Stimulated activated CD8-positive, alpha-beta memory T cell treated with anti-CD3 and anti-CD28 coated beads, Interleukin-2, amount 100 ng/mL, for 48 hours (primary cell): ENCODE results near the gene FGF5.
"Not testable (repeated sequence)": the region's sequence is repeated elsewhere in the genome, so short reads cannot be mapped to it uniquely, and the experiment has no call there.

ENCODE experiments used
- DNase-seq, 2 donors: peaks; one replicate each; pipeline ENCODE4 v3.0.0-alpha.2; 2020; ENCODE audit warnings: low read depth in 2 of 2

FGF5 gene

DNA sequence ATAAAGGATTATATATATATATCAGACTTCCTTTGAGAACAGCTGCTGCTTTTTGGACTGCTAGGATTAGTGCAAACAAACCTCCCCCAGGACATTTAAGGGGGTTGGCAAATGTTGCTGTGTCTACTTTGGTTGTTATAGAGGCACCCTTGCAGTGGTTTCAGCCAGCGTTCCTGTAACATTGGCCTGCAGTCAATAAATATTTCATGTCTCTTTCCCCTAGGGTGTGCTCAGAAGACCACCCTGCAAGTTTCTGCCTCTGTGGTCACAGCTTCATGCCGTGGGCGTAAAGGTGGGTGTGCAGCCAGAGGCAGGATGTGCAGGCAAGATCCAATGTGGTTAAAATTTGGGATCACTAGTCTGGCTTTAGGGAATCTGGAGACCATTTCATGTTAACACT lies 28.9 kb downstream of the FGF5 start:
- DNase-seq = no peak

DNA sequence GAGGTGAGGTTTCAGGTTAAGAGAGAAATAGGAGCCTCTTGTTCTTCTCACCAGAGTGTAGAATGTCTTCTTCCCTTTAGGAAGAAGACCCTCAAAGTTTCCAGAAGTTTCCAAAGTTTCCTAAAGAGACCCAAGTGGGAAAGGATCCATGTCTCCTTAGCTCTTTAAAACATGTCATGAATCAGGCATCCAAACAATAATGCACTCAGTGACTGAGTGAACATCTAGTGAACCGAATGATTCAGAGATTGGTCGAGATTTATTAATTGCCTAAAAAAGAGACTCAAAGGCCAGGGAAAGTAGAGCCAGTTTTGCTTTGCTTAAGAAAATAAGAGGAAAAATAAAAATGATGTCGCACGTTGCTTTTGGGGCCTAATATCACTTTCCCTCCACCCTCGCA lies 29.4 kb downstream of the FGF5 start:
- DNase-seq = no peak

DNA sequence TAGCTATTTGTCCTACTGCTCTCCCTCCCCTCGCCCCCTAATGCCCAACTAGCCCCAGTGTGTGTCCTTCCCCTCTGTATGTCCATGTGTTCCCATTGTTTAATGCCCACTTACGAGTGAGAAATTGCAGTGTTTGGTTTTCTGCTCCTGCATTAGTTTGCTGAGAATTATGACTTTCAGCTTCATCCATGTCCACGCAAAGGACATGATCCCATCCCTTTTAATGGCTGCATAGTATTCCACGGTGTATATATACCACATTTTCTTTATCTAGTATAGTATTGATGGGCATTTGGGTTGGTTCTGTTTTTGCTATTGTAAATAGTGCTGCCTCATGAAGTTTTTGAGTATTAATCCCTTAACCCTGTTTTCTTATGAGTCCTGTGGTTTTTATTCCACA lies 35.4 kb downstream of the FGF5 start:
- no peak for DNase-seq

DNA sequence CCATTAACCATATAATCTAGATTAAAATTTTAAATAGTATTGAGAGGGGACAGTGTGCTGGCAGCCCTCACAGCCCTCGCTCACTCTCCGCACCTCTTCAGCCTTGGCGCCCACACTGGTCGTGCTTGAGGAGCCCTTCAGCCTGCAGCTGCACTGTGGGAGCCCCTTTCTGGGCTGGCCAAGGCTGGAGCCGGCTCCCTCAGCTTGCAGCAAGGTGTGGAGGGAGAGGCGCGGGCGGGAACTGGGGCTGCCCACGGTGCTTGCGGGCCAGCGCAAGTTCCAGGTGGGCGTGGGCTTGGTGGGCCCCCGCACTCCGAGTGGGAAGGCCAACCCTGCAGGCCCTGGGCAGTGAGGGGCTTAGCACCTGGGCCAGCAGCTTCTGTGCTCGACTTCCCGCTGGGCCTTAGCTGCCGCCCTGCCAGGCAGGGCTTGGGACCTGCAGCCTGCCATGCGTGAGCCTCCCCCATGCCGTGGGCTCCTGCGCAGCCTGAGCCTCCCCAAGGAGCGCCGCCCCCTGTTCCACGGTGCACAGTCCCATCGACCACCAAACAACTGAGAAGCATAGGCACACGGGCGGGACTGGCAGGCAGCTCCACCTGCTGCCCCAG lies 36.3 kb downstream of the FGF5 start:
- DNase-seq = no peak

DNA sequence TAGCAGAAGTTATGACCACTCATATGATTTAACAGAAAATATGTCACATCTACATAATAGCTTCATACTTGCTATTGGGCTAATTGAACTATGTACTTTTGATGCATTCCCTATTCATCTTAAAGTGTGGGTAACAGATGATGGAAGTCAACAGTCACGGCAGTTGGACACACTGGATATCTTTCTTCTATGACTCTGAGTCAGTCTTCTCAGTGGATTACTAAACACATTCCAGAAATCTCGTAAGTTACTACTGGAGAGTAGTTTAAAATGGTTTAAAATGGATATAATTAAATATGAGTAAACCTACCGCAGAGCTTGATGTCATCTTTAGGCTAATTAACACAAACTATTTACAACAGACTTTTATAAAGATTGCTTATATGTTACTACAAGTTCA lies 39.0 kb downstream of the FGF5 start:
- no peak for DNase-seq

DNA sequence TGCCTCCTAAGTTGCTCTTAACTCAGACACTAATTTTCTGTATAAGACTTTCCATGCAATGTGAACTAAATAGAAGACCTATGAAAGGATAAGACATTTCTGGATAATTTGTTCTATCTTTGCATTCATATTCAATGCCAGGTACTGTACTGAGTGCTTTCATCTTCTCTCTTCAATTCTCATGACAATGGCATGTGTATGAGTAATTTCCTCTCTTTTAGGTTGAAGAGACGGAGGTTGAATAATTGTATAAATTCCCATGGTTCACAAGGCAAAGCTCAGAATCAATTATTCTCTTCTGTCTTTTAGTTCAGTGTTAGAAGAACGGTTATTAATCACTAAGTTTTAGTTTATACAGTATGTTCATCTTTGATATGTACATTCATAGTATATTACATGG lies 39.8 kb downstream of the FGF5 start:
- no peak for DNase-seq

DNA sequence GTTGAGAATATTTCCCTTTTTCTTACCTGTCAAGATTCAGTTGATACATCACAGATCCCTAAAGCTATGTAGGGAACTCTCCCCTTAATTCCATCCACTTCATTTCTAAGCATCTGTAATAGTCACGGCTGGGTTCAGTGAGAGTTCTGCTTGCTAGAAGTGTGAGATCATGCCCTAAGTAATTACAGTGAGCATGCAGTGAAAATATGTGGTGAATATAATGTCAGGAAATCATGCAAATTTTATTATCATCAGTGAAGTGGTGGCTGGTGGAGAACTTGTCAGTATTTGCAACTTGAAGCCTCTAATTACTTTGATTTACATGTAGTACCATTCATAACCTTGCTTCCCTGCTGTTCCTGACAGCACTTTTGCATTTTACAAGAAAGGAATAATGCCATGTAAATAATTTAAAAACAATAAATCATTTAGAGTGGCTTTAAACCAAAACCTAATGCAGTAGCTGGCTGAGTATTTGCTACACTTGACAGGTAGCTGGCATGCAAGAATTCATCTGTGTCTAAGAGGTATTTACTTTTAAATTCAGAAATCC lies 40.8 kb downstream of the FGF5 start:
- no peak for DNase-seq

DNA sequence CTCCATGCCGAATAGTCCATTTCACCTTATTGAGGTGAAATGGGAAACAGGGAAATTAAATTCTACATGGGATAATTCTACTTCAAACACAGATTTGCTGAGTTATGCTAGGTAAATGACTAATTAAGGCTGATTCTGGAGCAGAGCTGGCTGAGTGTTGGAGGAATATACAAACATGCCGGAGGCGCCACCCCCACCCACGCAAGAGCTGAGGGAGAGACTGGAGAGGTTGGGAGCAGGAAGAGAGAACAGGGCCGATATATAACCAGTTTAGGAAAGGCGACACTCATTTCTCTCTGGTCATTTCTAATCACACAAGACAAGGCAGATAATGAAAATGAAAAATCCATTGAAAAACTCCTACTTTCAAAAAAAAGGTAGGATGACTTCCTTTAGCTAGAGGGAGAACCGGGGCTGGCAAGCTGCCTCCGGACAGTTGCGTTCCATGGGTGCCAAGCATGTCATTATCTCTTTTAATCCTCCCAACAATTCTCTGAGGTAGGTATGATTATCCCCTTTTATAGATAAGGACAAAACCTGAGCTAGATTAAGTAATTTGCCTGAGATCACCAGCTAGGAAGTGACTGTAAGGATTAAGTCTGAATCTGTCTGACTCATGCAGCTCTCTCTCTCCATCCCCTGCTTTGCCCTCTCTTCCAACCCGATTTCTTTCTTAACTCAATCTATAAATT lies 41.5 kb downstream of the FGF5 start:
- no peak for DNase-seq

DNA sequence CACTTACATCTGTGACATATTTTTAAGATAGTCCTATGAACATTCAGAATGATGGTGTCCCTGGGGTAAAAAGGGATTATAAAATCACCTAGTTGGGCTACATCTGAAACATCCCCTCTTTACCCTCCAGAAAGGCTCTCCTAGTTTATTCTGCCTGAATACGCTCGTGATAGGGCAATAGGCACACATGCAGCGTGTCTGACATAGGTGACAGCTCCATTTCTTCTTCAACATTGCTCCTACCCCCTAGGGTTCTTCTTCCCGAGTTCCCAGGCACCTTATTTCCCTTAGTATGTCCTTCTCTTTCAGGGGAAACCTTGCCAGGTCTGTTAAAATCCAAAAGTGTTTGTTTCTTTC lies 42.0 kb downstream of the FGF5 start:
- DNase-seq = no peak

DNA sequence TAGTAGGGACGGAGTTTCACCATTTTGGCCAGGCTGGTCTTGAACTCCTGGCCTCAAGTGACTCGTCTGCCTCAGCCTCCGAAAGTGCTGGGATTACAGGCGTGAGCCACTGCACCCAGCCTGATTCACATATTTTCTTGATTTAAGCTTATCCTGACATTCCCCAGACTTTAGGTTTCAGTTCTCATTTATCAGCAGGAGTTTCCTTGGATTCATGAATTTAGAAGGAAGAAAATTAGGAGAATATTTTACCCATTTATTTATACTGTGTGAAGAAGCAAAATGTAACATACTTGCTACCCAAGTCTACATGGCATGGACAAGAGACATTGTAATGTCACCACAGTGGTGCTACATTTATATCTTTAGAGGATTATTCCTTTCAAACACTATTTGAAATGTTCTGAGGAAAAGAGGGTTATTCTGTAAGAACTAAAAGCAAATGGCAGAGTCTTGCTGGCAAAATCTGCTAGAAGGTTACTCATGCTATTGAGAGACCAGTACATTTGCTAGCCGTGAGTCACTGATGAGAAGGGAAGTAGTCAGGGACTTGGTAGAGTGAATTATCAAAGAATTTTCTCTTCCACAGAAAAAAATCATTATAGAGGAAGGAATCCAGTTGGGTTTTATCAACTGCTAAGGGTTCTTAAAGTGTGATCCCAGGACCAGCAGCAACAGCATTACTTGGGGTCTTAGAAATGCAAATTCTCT lies 43.0 kb downstream of the FGF5 start:
- no peak for DNase-seq

DNA sequence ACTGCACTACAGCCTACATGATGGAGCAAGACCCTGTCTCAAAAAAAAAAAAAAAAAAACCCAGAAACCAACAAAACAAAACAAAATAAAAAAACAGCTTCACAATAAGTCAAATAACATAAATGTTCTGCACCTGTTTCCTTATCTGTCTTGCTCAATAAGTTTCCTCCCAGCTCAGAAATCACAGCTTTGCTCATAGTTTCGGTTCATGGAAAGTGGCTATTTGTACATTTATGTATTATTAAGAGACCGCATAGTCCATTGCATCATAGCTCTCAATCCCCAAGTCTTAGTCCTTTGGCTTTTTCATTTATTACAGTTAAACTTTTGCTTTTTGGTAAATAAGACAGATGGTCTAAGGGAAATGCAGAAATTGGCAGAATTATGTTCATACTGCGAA lies 44.7 kb downstream of the FGF5 start:
- DNase-seq = no peak

DNA sequence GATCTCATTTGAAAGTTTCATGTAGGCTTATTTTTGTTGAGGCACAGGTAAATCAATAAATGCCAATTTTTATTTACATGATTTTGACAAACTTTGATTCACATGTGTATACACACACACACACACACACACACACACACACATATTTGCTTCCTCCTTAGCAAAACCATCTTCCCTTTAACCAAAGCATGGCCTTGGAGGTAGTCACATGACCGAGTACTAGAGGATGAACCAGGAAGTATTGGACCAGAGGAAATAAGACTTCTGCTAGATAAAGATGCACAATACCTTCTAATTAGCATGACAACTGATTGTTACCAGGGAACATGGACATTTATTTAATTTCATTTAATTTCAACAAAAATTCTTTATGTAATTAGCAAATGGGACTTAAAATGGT lies 45.7 kb downstream of the FGF5 start:
- DNase-seq = no peak

DNA sequence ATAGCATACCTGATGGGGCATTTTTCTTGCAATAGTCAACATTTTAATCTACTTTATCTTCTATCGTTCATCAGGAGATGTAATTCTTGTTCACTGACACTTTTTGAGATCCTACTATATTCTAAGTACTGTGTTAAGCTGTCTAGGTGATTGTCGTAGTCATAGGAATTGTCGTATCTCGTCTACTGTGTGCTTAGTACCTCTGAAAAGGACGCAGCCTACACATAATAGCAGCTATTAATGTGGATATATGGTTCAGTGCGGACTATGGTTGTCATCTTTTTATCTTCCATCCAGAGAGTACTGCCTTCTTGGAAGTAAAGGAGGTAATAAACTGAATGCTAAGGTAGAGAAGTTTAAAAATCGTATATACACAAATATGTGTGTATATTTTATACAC lies 47.2 kb downstream of the FGF5 start:
- DNase-seq = no peak

DNA sequence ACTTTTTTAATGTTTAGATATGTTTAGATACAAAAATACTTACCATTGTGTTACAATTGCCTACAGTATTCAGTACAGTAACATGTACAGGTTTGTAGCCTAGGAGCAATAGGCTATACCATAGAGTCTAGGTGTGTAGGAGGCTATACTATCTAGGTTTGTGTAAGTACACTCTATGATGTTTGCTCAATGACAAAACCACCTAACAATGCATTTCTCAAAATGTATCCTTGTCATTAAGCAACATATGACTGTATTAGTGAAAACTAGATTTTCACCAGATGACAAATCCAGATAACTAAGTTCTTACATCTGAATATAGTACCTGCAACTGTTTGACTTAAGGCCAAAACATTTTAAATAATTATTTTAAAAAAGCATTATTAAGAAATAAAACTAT lies 49.4 kb downstream of the FGF5 start:
- not testable (repeated sequence) for DNase-seq

DNA sequence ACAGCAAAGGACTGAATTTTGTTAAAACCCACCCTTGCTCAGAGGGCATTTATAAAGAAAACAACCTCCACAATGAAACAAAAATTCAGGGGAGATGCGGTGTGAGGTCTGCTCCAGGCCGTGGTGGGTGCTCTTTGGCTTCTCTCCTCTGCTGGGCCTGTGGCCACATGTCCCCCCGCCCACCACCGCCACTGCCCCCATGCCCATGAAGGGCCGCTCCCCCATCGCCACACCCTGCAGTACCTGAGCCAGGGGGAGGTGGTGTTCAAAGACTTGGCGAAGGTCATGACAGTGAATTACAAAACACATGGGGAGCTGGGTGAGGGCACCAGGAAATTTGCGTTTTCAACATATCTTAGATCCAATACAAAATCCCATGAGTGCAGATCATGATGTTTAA lies 54.9 kb downstream of the FGF5 start:
- no peak for DNase-seq

DNA sequence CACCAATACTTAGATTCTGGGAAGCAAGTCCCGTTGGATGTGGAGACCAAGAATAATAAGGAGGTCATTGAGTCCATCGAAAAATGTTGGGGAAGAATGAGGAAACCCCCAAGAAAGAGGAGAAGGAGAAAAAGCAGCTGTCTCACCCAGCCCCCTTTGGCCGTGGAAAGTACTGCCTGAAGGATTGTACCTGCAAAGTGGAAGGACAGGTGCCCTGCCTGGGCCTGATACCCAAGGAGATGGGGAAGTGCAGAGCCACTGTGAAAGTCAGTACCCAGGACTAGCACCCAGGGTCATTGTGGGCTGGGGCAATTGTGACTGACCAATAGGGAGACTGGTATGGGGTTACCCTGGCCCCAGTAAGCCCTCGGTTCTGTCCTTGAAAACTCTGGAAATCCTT lies 55.3 kb downstream of the FGF5 start:
- no peak for DNase-seq

DNA sequence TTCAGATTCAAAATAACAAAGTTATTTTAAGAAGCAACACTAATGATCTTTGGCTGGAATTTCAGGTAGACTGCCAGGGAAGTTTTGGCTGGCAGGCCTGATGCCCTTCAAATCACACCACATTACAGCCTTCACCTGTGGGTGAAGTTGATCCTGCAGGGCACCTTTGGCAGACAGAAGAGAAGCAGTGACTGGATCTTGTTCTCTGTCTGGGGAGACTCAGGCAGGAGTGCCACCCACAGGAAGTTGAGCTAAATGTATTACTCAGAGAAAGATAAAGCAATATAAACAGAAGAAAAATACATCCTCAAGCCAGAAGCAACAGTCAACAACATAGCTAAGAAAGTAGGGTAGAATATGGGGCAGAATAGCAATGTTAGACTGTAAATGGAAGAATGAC lies 56.3 kb downstream of the FGF5 start:
- DNase-seq = no peak

DNA sequence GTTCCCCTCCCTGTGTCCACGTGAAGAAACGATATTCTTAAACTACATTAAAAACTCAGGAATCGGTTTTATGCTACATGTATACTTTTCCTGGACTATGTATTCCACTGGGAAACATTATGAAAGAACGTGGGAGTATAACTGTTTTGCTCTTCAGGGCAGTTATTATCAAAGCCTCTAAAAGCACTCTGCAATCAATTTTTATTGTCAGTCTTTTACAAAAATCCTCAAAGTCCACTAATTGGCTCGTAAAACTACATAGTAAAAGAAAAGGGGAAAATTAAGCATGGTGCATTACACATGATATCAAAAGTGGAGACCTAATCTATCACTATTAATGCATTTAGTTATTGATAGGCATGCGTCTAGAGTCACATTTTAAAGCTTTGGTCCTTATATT lies 57.7 kb downstream of the FGF5 start:
- DNase-seq = no peak

DNA sequence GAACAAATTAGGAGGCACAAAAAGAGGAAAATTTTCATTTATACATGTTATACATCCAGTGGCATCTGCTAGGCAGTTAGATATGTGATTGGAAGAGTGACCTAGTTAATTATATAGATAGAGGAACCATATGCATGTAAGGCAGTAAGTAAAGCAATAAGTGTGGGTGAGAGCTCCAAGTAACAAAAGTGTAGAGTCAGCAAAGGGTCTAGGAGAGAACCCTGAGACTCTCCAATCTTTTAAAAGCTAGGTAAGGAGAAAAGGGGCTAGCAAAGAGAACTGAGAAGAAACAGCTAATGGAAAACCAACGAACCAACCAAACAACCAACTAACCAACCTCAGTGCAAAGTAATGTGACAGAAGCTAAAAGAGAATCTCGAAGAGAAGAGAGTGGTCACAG lies 65.2 kb downstream of the FGF5 start:
- no peak for DNase-seq

DNA sequence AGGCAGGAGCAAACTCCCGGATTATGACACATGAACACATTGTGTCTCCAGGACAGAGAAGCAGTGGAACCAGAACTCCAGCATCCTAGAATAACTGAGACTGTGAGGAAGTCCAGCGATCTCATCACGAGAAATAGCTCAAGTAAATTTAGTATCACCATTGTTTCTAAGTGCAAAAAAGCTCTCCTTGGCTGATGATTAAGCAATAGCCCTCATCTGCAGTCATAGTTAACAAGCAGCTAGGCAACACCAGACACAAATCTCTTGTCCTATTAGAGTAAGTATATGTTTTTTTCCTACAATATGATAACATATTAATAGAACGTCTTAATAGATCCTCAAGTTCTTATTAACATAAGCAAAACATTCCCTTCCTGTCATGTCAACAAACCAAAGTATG lies 66.7 kb downstream of the FGF5 start:
- no peak for DNase-seq

DNA sequence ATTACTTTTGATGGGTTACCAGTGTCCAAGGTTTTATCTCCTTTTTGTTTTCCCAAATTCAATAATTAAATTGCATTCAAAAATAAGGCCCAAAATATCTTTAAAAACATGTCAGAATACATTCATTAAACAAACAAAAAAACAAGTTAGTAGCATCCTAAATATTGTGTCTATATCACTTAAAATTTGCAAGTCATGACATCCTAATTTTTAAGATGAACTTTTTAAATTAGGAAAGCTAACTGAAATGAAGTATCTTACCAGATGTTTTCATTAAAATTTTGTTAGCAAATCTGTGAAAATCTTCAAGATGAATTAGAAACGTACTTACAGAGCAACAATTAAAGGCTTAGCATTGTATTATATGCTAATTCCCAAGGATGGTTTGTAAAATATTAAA lies 68.1 kb downstream of the FGF5 start:
- no peak for DNase-seq

DNA sequence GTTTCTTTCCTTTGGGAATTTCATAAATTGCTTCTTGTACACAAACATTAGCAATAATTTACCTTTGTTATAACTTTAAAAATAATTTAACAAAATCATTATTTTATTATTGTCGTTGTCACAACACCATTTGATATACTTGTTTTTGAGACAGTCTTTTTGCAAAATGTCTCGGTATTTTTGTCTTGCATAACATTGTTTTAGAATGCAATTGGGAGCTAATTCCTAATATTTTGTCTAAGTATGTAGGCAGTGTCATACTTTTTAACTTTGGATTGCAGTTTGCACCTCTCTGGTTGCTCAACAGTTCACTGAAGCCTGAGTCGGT lies 68.7 kb downstream of the FGF5 start:
- DNase-seq = no peak
